Activated CD4-positive, alpha-beta T cell treated with anti-CD3 and anti-CD28 coated beads for 48 hours (primary cell): ENCODE results near the gene FYN.

Experiments
- DNase-seq: peaks from one replicate; pipeline ENCODE4 v3.0.0-alpha.2; 2020

Gene FYN

DNA sequence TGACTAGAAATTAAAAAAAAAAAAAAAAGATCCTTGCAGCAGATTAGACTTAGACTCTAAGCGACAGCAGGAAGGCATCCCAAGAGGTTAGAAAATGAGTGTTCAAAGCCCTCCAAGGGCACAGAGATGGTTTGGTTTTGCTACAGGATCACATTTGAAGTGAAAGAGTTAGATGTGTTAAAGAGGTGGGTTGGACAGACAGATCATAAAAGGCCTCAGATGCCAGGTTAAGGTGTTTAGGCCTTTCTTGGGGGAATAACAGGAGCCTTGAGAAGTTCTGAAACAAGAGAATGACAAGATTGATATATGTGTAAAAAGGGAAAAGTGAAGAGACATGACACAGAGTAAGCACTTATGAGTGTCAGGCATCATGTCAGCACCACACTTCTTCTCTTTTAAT is 107.5 kb downstream of the FYN start:
- no peak for DNase-seq

DNA sequence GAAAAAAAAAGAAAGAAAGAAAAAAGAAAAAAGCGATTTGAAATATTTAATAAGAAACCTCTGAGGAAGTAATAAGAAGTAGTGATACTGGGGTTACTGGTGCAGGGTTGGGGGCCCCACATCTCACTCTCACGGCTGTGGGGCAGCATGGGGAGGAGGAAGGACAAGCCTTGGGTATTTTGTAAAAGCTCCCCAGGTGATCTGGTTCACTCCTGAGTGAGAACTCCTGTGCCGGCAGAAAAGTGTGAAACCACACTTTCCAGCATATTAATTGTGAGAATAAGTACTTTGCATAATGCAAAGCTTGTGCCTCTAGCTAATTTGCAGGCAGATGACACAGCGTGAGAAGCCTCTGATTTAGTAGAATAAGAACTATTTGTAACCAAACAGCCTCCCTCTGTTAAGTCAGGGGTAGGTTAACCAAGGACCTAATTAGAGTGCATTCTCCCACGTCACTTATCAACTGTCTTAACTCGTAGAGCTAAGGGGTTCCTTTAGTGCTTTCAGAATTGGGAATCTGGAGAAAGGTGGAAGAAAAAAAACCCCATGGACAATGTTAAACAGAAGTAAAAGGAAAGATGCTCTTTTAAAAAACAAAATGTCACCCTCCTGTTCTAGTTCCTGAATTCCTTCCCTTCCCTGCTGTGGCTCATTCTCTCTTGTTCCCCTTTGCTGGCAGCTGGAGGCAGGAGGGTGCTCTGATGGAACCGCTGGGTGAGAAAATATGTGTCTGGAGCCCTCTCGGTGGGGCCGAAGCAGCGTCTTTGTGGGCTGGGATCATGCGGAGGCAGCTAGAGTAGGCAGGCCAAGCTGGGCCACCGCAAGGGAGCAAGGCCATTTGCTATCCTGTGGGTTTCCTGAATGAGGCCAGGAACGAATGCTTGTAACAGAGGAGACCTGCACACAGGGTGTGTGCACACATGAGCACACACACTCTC is 108.7 kb downstream of the FYN start:
- DNase-seq, result peak; percentile 70

DNA sequence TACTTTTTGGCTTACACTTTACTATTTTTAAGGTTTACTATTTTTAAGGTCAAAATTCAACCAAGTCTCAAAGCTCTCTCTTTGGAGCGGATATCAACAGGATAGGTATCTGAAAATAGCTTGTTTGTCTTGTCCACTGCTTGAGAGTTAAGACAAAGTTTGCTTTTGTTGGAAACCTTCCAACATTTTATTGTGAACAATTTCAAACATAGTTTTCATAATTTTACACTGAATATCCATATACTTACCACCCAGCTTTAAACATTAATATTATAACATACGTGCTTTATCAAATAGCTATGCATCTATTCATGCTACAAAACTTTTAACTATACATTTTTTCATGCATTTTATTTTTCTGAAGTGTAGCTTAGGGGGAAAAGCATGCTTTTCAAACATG is 109.9 kb downstream of the FYN start:
- DNase-seq, result no peak

DNA sequence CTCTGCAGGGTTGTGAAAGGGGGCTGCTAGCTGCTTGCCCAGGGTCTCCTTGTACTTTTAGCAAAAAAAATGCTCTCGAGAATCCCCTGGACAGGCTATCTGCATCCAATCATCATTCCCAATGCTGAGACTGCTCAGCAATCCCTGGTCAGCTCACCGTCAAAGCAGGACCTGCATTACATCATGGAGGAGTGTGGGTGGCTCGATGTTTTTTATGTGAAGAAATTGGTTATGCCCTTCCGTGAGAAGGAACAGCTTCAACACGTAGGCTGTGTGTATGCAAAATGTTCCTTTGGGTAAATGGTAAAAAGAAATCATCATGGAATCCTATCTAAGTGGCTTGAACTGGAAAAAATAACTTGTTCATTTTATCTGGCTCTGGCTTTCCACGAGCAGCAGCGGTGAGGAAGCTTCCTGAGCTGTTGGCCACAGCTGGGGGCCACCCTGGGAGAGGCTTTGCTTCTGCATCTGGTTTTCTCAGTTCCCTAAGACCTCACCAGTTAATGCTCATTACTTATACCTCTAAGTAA is 111.4 kb downstream of the FYN start:
- DNase-seq, result peak; percentile 62

DNA sequence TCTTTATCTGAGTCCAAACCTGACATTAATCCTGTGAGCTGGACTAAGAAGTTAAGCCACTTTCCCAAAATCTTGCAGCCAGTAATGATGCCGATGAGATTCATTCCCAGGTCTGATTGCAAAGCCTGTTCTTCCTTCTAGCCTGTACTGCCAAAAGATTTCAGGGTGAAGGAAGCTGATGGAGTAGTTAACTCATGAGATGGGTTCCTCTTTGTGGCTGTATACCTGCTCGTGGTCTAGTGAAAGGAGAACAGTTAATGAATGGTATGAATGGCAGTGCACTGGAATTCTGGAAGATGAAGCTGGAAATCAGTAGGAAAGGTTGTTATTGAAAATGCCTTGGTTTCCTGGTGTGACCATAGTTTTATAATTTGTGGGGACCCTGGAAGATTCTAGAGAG is 112.0 kb downstream of the FYN start:
- DNase-seq, result no peak

DNA sequence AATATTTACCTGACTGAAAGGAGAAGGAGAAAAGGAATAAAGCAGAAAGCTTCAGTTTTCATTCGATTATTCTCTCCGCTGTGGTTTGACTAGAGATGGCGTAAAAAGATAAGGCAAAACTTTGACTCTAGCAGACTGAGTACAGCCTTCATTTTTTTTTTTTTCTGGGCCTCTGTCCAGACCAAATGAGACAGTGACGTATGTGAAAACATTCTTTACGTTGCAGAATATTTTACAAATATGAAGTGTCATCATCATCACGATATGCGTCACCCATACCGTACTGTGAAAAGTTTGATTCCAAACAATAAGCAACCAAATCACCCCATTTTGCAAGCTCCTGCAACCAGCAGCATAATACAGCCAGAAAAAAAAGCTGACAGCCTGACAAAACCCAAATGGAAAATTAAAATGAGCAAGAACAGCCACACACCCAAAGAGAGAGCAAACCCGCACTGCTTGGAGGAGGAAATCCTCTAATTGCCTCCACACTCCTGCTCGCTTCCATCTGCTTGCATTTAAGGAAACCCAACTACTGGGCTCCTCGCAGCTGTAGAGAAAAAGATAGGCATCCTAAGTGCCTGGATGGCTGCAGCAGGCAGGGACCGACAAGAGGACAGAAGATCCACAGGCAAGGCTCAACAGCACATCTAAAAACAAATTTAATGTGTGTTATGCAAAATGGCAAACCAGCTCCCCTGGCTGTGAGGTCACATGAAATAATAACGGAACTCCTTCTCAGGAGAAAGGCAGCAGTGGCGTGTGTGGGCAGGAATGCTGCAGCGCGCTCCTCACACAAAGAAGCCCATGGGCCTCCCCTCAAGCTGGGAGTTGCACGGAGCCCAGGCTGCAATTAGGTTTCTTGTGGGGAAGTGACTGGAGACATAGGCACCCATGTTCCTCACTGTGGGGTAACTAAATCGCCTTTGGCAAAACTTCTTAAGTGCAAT is 113.1 kb downstream of the FYN start:
- no peak for DNase-seq

DNA sequence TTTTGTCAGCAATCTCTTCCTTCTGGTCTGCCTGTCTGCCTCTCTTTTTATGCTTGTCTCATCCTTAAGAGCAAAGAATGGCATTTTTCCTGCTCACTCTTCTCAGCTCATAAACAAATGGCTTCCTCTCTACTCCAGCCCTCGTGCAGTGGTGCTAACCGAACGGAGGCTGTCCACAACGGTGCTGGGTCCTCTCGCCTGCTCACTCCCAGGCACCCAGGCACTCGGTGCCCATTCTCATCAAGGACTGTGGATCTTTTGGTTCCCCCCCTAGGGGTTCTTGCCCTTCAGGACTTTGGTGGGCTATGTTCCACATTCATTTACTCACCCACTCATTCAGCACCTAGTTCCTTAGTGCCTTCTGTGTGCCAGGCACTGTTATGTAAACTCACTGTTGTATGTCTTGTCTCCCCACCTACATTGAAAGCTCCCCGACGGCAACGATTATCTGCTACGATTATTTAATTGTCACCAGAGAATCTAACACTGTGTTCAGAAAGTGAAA is 113.9 kb downstream of the FYN start:
- no peak for DNase-seq

DNA sequence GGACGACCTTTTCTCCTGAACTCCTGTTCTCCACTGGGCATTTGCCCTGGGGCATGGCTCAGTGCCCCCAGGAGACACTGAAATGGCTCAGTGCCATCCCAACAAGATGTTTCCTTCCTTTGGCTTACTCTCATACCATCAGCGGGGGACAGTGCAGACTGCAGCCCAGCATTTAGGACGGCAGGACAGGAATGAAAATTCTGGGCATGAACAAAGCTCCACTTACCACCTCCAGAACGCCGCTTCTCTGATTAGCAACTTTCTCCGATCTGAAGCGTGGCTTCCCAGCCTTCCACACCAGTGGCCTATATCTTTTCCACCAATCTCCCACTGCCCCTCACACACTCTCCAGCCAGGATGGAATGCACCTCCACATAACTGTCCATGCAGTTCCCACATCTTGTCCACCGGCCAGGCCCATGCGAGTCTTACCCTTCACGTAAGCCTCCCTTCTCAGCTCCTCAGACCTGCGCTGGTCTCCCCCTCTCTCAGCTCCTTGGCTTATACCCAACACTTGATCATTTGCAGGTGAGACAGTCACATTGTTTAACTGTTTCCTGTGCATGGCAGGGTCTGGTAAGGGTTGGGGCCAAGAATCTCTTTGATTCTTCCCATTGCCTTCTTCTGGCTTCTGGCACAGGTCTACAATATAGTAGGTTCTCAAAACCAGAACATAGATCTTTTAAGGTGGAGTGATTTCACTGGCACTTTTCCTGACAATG is 114.5 kb downstream of the FYN start:
- no peak for DNase-seq

DNA sequence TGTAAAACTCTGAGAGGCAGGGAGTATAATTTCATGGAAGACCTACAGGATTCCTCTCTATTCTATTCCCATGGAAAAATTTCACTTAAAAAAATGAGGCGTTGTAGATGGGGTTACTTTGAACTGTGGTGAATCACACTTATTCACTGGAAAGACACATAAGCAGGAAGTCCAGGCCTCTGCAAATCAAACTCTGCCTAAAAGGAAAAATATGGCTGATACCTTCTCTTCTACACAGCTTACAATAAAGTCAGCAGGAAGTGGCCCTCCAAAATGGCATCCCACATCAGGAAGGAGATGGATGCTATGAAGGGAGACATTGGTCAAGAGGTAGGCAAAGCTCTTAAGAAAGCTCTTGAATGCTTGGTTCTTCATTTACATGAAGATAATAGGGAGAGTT is 115.9 kb downstream of the FYN start:
- no peak for DNase-seq

DNA sequence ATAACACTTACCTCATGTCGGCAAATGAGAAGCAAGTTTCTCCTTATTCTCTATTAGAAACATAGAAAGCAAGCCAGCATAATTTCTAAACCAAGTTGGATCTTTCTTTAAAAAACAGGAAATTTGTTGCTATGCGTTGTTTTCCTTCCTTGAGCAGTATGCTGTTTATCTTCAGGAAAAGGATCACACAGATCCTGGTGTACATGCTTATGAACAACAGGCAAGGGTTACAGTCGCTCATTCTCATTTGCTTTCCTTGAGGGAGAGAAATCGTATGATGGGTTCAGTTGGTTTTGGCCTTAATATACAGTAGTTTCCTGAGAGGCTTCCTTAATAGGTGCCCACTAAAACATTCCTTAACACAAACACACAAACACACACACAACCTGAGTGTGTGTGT is 118.8 kb downstream of the FYN start:
- DNase-seq, result no peak

DNA sequence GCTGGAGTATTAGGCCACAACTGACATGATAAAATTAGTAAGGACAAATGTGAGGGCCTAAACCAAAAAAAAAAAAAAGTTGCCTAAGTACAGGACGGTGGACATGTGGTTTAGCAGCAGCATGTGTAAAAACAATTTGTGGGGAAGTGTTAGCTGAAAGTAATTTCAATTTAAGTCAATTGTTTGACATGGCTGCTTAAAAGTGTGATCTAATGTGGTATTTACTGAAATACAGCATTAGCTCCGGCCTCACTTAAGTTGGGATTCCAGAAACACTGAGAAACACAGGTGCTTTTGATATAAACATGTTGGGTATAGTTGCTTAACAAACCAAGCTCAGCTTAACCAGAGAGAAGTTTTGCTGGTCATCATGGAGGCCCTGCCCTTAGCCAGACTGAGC is 119.7 kb downstream of the FYN start:
- DNase-seq, result no peak

DNA sequence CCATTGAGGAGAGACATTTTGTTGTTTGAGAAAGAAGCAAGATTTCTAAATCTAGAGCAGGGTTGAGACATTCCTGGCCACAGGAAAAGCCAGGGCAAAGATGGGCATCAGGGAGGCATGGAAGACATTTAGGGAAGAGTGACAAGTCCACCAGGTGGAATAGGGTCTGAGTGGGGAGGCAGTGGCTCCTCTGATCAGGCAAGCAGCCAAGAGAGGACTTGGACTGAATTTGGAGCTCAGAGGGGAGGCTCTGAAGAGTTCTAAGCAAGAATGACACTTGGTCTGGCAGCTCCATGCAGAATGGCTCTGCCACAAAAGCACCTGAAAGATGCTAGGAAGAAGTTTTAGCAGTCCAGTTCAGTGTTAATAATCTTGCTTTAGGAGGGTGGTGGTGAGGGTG is 120.8 kb downstream of the FYN start:
- DNase-seq, result no peak

DNA sequence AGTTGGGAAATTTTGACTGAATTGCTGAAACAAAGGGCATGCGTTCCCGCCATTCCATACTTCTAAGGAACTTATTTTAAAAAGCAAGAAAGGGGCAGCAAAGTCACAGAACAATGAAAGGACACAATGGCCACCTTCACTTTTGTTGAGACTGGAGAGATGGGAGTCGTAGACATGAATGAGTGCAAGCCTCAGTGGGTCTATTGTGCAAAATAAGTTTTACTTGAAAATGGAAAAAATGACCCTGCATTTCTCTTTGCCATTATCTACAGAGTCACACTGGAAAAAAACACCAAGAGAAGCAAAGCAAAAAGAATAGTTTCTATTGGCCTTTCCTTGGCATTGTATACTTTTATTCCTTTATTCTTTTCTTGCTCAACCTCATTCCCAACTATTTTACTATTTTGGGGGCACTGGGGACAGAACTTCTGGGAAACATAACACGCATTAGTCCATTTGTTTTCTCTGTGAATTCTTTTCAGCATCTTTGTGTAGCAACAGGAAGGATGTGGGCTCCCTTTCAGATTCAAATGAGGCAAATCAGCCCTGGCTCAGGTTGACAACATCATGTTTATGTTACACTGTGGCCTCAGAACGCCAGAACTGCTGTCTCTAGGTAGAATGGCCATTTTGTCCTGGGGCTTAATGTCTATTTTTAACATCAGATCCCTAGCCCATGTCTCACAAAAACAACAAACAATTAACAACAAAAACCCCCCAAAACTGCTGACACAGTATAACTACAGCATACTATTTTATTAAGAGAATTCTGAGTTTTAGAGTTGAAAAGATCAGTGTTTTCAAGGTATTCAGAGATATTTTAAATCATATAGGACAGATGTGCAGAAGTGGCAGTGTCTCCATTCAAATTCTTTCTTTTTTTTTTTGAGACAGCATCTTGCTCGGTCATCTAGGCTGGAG is 122.2 kb downstream of the FYN start:
- DNase-seq, result peak; percentile 59

DNA sequence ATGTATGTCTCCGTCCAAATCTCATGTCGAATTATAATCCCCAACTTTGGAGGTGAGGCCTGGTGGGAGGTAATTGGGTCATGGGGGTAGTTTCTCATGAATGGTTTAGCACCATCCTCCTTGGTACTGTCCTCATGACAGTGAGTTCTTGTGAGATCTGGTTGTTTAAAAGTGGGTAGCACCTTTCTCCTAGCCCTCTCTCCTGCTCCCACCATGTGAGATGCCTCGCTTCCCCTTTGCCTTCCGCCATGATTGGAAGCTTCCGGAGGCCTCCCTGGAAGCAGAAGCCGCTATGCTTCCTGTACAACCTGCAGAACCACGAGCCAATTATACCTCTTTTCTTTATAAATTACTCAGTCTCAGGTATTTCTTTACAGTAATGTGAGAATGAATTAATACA is 123.1 kb downstream of the FYN start:
- no peak for DNase-seq

DNA sequence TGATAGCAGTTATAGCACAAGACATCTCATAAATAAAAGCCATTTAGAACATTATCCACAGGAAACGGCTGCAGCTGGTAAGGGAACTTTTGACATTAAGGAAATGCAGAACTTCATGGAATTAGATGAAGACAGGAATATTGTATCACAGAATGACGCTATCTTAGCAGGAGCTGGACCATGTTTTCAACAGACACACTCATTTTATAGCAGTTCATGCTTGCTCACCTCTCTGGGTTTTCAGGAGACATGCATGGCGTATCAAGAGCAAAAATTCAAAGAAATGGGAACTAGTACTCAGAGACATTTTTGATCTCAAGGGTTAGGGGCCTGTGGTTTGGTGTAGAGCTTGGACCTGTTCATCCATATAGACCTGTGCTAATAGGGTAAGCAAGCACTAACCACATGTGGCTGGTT is 125.0 kb downstream of the FYN start:
- DNase-seq, result no peak

DNA sequence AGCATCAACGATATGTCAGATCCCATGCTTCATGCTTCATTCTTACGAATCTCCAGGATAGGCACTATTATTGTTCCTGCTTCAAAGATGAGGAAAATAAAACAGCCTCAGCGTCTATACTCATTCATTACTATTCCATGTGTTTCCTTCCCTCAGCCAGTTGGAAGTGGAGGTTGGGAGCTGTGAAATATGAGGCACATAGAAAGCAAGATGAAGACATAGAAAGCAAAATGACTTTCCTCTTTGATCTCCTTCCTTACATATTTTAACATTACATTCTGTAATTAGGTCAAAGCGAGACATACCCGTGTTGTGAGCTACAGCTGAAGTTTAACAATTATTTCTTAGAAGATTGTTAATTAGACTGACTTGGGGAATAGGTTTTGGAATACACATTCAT is 125.4 kb downstream of the FYN start:
- no peak for DNase-seq

DNA sequence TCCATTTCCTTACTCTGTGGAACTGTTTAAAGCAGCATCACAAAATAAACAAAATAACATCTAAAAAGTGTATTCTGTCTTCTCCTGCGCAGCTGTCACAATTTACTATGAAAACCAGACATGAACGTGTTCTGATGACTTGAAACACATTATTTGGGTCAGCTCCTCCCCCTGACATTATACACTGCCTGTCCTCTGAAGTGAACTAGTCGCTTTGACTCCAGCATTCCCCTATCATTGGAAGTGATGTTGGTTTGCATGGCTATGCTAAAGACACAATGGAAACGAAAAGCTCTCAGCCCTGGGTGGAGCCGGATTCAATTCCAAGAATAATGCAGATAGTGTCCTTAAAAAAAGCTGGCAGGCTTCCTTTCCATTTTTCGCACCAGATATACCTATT is 125.9 kb downstream of the FYN start:
- no peak for DNase-seq

DNA sequence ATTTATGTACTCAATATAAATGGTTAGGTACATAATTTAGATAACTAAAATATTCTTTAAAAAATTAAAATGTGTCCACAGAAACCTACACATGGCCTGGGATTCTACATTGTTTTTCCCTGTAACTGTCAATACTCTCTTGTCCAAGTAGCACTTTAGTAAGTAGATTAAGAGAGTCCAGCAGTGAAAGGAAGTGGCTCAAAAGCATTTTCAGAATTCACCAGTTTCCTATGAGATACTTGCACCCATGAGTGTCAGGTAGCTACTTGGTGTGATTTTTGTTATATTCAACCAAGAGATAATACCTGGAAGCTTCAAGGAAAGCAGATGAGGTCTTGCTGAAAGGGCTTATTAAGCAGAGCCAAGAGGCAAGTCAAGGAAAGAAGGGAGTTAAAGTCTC is 126.3 kb downstream of the FYN start:
- DNase-seq, result no peak

DNA sequence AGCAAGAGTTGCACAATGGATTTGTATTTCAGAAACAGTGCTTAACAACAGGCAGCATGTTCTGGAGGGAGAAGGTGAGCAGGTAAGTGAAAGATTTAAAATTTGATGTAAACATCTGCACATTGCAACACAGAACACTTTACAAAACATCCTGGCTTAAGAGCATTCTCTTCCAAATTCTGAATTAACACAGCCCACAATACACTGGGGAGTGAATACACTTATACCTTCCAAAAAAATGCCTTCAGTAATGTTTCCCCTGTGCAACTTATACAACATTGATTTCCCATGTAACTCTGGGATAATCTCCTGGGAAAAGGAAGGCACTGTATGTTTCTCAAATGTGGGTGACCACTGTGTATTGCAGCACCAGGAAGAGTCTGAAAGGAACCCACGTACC is 127.6 kb downstream of the FYN start:
- DNase-seq, result no peak

DNA sequence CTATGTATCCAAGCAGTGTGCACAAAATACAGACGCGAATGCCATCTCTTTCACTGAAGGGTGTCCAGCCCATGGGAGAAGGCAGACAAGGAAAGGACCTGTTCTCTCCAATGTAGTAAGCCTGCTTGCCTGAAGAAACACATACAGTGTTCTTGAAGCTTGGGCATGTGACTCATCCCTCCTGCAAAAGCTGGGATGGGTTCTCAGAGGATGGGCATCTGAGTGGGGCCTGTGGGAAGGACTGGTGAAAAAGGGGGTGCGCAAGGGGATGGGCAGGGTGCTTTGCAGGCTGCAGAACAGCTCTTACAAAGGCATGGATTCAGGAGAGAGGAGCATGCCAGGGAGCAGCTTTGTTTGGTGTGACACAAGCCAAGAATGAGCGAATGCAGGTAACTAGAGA is 128.1 kb downstream of the FYN start:
- DNase-seq, result no peak

DNA sequence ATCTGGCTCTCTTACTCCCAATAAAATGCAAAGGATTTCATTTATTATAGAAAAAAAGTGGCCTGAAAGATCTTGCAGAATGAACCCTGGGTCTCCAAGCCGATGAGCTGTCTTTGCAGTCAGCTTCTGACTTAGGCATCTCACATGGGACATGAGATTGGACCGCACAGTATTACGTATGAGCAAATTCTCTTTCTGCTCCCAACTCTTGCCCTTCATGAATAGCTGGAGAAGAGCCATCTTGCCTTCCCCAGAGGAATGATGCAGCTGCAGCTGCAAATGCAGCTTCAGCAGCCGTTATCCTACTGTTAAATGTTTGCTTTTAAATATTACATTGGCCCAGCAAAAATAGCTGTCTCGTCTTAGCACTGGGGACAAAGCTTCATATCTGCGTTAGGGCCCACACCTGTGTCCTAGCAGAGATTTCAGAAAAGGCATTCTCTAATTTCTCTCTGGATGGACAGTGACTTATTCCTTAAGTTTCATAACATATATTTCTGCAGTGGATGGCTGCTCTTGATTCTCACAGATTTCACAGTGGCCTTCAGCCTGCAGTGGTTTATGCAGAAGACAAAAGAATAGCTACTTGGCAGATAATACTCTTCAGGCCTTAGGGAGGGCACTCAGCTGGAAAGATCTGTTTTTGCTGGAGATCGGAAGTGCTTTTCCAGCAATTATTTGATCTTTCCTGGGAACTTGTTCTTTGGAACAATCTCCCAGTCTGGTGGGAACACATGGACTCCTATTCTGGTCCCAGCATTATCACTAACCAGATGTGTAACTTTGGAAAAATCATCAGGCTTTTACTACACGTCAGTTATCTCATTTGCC is 129.2 kb downstream of the FYN start:
- DNase-seq, result no peak
